MM.1S (cell line): ENCODE data around the gene PPA1.

ENCODE experiments used
- DNase-seq: peaks from one replicate; pipeline ENCODE4 v3.0.0-alpha.2; 2015
- H2AFZ ChIP-seq: fragments of 300-600 bp; sonication (generic); 2 replicates; pipeline ENCODE4 v1.6.0; 2016; ENCODE audit warnings: antibody characterized with exemption, low read length
- H3F3A ChIP-seq: fragments of 300-600 bp; sonication (generic); 2 replicates; pipeline ENCODE4 v1.6.1; 2016; ENCODE audit warnings: mild to moderate bottlenecking, antibody characterized with exemption, low read length, moderate library complexity, mixed read lengths; ENCODE audit not compliant: insufficient read depth
- H3K27ac ChIP-seq: fragments of 300-600 bp; sonication (generic); 2 replicates; pipeline ENCODE4 v1.5.1; 2016; ENCODE audit warnings: mild to moderate bottlenecking, low read length
- H3K27me3 ChIP-seq: fragments of 300-600 bp; sonication (generic); replicated peaks from 2 replicates; pipeline ENCODE4 v1.6.0; 2016; ENCODE audit warnings: low read length; ENCODE audit not compliant: insufficient read depth
- H3K36me3 ChIP-seq: fragments of 300-600 bp; sonication (generic); replicated peaks from 2 replicates; pipeline ENCODE4 v1.6.1; 2016; ENCODE audit warnings: mild to moderate bottlenecking, low read length, mixed read lengths; ENCODE audit not compliant: insufficient read depth
- H3K4me1 ChIP-seq: fragments of 300-600 bp; sonication (generic); 2 replicates; pipeline ENCODE4 v1.6.1; 2016; ENCODE audit warnings: low read length, mixed read lengths
- H3K4me2 ChIP-seq: fragments of 300-600 bp; sonication (generic); 2 replicates; pipeline ENCODE4 v1.6.0; 2016; ENCODE audit warnings: low read depth, low read length
- H3K4me3 ChIP-seq: fragments of 300-600 bp; sonication (generic); 2 replicates; pipeline ENCODE4 v1.5.1; 2016; ENCODE audit warnings: low read length, mixed read lengths
- H3K79me2 ChIP-seq: fragments of 300-600 bp; sonication (generic); 2 replicates; pipeline ENCODE4 v1.6.1; 2016; ENCODE audit warnings: mixed run types, low read length, mixed read lengths
- H3K9ac ChIP-seq: fragments of 300-600 bp; sonication (generic); 2 replicates; pipeline ENCODE4 v1.6.1; 2016; ENCODE audit warnings: low read length, mixed read lengths
- H3K9me2 ChIP-seq: fragments of 300-600 bp; sonication (generic); replicated peaks from 2 replicates; pipeline ENCODE4 v1.6.1; 2016; ENCODE audit warnings: mild to moderate bottlenecking, low read length, mixed read lengths; ENCODE audit not compliant: insufficient read depth
- H3K9me3 ChIP-seq: fragments of 300-600 bp; sonication (generic); replicated peaks from 2 replicates; pipeline ENCODE4 v1.6.1; 2016; ENCODE audit warnings: mild to moderate bottlenecking, low read length, mixed read lengths; ENCODE audit not compliant: insufficient read depth
- H4K20me1 ChIP-seq: fragments of 300-600 bp; sonication (generic); 2 replicates; pipeline ENCODE4 v1.6.1; 2016; ENCODE audit warnings: mild to moderate bottlenecking, low read length, moderate library complexity, mixed read lengths; ENCODE audit not compliant: insufficient read depth
- CTCF ChIP-seq: fragments of 300-600 bp; sonication (generic); IDR thresholded peaks from 2 replicates; pipeline ENCODE4 v1.5.1; 2016; ENCODE audit warnings: antibody characterized with exemption, low read length, mixed read lengths
- EZH2 ChIP-seq: fragments of 300-600 bp; sonication (generic); optimal IDR thresholded peaks from 2 replicates; pipeline ENCODE3; 2017; ENCODE audit warnings: low read depth, mild to moderate bottlenecking, antibody characterized with exemption, low read length, mixed read lengths
- EZH2phosphoT487 ChIP-seq: fragments of 300-600 bp; sonication (generic); IDR thresholded peaks from 2 replicates; pipeline ENCODE4 v1.6.1; 2018; ENCODE audit warnings: antibody characterized with exemption, low read length

Gene PPA1

DNA sequence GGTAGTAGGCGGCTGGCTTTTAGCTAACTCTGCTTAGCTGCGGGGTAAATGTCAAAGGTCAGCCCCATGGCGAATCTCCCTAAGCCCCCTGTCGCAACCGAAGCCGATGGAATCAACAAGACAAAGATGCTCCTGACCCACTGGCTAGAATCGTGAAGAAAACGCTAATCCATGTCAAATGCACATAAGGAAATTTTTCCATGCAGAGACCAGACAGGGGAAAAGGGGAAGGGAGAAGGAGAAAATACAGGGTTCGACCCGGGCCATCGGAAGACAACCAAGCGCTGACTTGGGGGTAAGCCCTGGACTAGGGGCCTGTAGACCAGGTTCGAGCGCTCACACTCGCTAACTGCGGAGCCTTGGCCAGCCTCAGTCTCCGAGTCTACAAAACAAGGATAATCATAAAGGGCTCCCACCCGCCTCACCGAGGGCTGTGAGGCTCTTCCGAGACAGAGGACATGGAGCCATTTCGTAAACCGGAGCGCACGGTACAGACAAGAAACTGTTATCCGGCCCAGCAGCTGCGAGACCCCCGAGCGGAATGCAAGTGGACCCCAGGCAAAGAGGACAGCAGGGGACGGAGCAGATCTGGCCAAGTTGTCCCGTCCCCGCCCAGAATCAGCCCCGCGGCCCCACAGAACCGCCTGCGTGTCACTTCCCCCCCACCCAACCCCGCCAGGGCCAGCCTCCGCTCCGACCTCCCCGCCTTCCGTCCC is 63.4 kb downstream of the PPA1 start:
- H3K4me1 ChIP-seq = peaks cover 29% of the 10 kb centered on the region
- H2AFZ ChIP-seq = no peak overlapping the region
- peak; percentile 10 for DNase-seq
- peak overlapping the region; percentile 61; the same call in 1 of the 2 replicates for H3K27ac ChIP-seq
- TF ChIP-seq EZH2phosphoT487 (no peak), EZH2 (no peak), CTCF (no peak)
- peak overlapping the region; percentile 96 for H3K4me3 ChIP-seq
- H3F3A ChIP-seq = peaks cover 6% of the 10 kb centered on the region; the same call in 1 of the 2 replicates
- H3K79me2 ChIP-seq = peaks cover 55% of the 10 kb centered on the region
- H3K9ac ChIP-seq = peak overlapping the region; percentile 82
- H3K4me2 ChIP-seq = peak overlapping the region; percentile 86
- no peaks in the 10 kb centered on the region for H3K9me3 ChIP-seq
- no peaks in the 10 kb centered on the region for H3K9me2 ChIP-seq
- H3K27me3 ChIP-seq = no peaks in the 10 kb centered on the region
- no peaks in the 10 kb centered on the region for H4K20me1 ChIP-seq
- no peaks in the 10 kb centered on the region for H3K36me3 ChIP-seq

DNA sequence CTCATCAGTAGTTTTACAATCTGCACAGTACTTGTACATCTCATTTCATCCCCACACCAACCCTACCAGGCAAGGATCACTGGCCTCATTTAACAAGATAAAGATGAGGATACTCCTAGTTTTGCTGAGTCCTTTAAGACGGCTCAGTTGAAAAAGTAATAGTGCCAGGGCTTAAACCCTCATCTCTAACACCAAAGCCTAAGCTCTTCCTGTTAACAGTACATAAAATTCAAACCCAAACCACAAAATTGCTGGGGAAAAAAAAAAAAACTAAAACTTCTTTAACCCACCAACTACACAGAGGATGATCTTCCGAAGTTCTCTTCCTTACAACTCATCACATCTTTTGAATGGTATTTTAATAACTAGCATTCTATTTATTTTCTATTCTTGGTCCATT is 64.2 kb downstream of the PPA1 start:
- no peak for DNase-seq
- Histone ChIP-seq H3K4me1 (peaks cover 33% of the 10 kb centered on the region), H3K9me3 (no peaks in the 10 kb centered on the region)

DNA sequence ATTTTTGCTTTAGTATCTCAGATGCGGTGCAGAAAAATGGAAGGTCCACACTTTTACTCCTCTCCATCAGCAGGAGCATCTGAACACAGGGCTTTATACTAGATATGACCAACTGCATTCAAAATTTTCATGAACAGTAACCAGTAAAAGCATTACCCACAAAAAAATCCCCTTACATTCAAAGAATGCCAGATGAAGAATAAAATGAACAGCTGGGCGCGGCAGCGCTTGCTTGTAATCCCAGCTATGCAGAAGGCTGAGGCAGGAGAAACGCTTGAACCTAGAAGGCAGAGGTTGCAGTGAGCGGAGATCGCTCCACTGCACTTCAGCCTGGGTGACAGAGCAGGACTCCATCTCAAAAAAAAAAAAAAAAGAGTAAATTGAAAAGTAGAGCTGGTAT is 66.0 kb downstream of the PPA1 start:
- no peak overlapping the region for H3K9ac ChIP-seq
- peaks cover 4% of the 10 kb centered on the region; the same call in 1 of the 2 replicates for H3F3A ChIP-seq
- H3K4me3 ChIP-seq = no peak overlapping the region
- peaks cover 80% of the 10 kb centered on the region for H3K79me2 ChIP-seq
- H3K36me3 ChIP-seq = no peaks in the 10 kb centered on the region
- H3K9me2 ChIP-seq = no peaks in the 10 kb centered on the region
- H3K4me2 ChIP-seq = no peak overlapping the region
- H2AFZ ChIP-seq = no peak overlapping the region
- no peak overlapping the region for H3K27ac ChIP-seq
- H3K9me3 ChIP-seq = no peaks in the 10 kb centered on the region
- no peak for DNase-seq
- no peak for TF ChIP-seq EZH2
- TF ChIP-seq EZH2phosphoT487 = no peak
- no peak for TF ChIP-seq CTCF
- peaks cover 38% of the 10 kb centered on the region for H3K4me1 ChIP-seq
- H4K20me1 ChIP-seq = peaks cover 19% of the 10 kb centered on the region; the same call in 1 of the 2 replicates
- H3K27me3 ChIP-seq = no peaks in the 10 kb centered on the region

More for the DNA sequence above, 64.2 kb downstream of the PPA1 start:
- peak overlapping the region; percentile 96 for H3K4me3 ChIP-seq
- peak overlapping the region; percentile 86 for H3K4me2 ChIP-seq
- peaks cover 63% of the 10 kb centered on the region for H3K79me2 ChIP-seq
- H2AFZ ChIP-seq = no peak overlapping the region
- TF ChIP-seq CTCF (no peak), EZH2 (no peak), EZH2phosphoT487 (no peak)
- peaks cover 4% of the 10 kb centered on the region; the same call in 1 of the 2 replicates for H4K20me1 ChIP-seq
- no peaks in the 10 kb centered on the region for H3F3A ChIP-seq
- H3K36me3 ChIP-seq = no peaks in the 10 kb centered on the region
- H3K9me2 ChIP-seq = no peaks in the 10 kb centered on the region
- H3K27me3 ChIP-seq = no peaks in the 10 kb centered on the region
- no peak overlapping the region for H3K27ac ChIP-seq
- H3K9ac ChIP-seq = peak overlapping the region; percentile 82; the same call in 1 of the 2 replicates
